ENCODE results near the gene PCNA.
"Not testable (repeated sequence)": the region's sequence is repeated elsewhere in the genome, so short reads cannot be mapped to it uniquely, and the experiment has no call there.

PCNA gene

DNA sequence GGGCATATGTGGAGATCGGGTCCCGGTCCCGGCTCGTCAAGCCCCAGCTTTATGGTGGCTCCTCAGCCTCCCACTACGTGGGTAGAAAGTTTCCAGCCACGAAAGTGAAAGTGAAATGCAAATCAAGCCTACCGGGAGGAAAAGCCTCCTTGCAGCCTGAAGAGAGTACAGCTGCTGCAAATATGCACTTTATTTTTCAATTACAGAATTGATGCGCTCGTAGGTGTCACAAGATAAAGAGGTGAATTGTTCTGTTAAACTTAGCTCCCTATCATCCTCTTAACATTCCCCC is 373 bp upstream of the PCNA start:
- peak overlapping the region; percentile 63 for H3K27ac ChIP-seq (ENCODE audit: low read depth, low read length)
- peaks cover 23% of the 10 kb centered on the region for H3K36me3 ChIP-seq (ENCODE audit: insufficient read depth, low read length)
- peaks cover 37% of the 10 kb centered on the region for H3K79me2 ChIP-seq (ENCODE audit: control insufficient read depth, insufficient read depth, low read length, unreplicated experiment)
- peak overlapping the region; percentile 35 for H2AFZ ChIP-seq (ENCODE audit: low read length, unreplicated experiment)
- peak overlapping the region; percentile 83 for H3K4me3 ChIP-seq (ENCODE audit: low read depth, low read length)
- peaks cover 10% of the 10 kb centered on the region for H3K4me1 ChIP-seq (ENCODE audit: control insufficient read depth, insufficient read depth, low read length, unreplicated experiment)
- no peaks in the 10 kb centered on the region for H3K27me3 ChIP-seq (ENCODE audit: insufficient read depth, low read length)

DNA sequence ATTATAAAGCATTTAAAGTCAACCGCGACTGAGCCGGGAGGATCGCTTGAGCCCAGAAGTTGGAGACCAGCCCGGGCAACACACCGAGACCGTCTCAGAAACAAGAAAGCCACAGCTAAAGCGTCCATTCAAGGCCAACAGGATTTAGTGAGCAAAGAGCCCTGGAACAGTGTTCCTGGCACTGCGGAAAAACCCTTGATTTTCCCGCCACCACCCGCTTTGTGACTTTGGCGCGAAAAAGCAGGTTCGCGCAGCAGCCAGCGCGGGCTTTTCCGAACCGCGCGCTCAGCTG is 669 bp downstream of the PCNA start:
- peak overlapping the region; percentile 65 for H3K27ac ChIP-seq (ENCODE audit: low read depth, low read length)
- no peak overlapping the region for H2AFZ ChIP-seq (ENCODE audit: low read length, unreplicated experiment)
- H3K79me2 ChIP-seq (ENCODE audit: control insufficient read depth, insufficient read depth, low read length, unreplicated experiment) = peaks cover 37% of the 10 kb centered on the region
- H3K4me3 ChIP-seq (ENCODE audit: low read depth, low read length) = peak overlapping the region; percentile 83
- peaks cover 10% of the 10 kb centered on the region for H3K4me1 ChIP-seq (ENCODE audit: control insufficient read depth, insufficient read depth, low read length, unreplicated experiment)
- no peaks in the 10 kb centered on the region for H3K27me3 ChIP-seq (ENCODE audit: insufficient read depth, low read length)
- peaks cover 26% of the 10 kb centered on the region for H3K36me3 ChIP-seq (ENCODE audit: insufficient read depth, low read length)

DNA sequence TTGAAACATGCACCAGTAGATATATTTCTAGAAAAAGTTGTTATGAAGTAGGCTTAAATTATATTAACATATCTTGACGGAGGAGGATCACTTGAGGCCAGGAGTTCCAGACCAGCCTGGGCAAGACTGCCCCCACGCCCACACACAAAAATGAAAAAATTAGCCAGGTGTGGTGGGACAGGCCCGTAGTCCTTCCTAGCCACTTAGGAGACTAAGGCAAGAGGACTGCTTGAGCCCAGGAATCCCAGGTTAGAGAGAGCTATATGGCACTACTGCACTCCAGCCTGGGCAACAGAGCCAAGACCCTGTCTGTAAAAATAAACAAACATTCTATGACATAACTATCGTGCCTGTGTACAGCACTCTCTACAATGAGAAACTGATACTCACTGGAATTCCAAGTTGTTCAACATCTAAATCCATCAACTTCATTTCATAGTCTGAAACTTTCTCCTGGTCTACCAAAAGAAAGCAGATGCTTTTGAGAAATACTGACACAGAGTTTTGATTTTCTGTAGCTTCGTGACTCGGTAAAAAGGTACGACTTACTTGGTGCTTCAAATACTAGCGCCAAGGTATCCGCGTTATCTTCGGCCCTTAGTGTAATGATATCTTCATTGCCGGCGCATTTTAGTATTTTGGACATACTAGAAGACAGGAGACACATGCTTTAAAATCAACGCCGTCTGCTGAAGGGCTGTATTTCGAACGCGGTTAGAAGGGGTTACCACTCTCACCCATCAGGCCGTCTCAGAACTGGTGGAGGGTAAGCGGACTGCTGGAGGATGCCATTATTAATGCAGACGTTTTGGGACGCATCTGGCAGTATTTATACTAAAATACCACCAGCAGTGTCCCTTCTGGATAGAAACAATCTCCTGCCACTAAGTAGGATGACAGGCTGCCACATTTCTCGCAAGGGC is 1.3 kb downstream of the PCNA start:
- Histone ChIP-seq H3K4me3 (ENCODE audit: low read depth, low read length) (peak overlapping the region; percentile 83), H3K36me3 (ENCODE audit: insufficient read depth, low read length) (peaks cover 26% of the 10 kb centered on the region), H3K27ac (ENCODE audit: low read depth, low read length) (peak overlapping the region; percentile 65), H3K27me3 (ENCODE audit: insufficient read depth, low read length) (no peaks in the 10 kb centered on the region), H3K79me2 (ENCODE audit: control insufficient read depth, insufficient read depth, low read length, unreplicated experiment) (peaks cover 37% of the 10 kb centered on the region), H3K4me1 (ENCODE audit: control insufficient read depth, insufficient read depth, low read length, unreplicated experiment) (peaks cover 13% of the 10 kb centered on the region), H2AFZ (ENCODE audit: low read length, unreplicated experiment) (no peak overlapping the region)

DNA sequence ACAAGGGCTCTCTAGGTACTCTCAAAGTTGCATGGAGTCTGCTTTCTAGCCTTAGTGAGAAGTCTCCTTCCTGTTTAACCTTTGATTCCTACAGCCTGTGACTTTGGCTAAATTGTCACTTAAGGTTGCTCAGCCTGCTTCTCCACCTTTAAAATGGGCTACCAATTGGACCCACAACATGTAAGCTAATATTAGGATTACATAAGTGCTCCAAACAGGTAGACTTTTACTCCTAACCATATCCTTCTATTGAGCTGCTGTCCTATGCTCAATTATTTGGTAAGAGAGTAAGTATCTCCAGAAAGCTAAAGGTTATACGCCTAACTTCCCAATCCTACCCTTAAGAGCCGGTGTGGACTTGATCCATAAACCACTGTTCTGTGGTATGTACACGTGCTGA is 2.9 kb downstream of the PCNA start:
- H3K27me3 ChIP-seq (ENCODE audit: insufficient read depth, low read length) = no peaks in the 10 kb centered on the region
- peaks cover 16% of the 10 kb centered on the region for H3K4me1 ChIP-seq (ENCODE audit: control insufficient read depth, insufficient read depth, low read length, unreplicated experiment)
- H3K79me2 ChIP-seq (ENCODE audit: control insufficient read depth, insufficient read depth, low read length, unreplicated experiment) = peaks cover 45% of the 10 kb centered on the region
- H3K27ac ChIP-seq (ENCODE audit: low read depth, low read length) = no peak overlapping the region
- H3K36me3 ChIP-seq (ENCODE audit: insufficient read depth, low read length) = peaks cover 26% of the 10 kb centered on the region
- peak overlapping the region; percentile 83 for H3K4me3 ChIP-seq (ENCODE audit: low read depth, low read length)
- no peak overlapping the region for H2AFZ ChIP-seq (ENCODE audit: low read length, unreplicated experiment)

DNA sequence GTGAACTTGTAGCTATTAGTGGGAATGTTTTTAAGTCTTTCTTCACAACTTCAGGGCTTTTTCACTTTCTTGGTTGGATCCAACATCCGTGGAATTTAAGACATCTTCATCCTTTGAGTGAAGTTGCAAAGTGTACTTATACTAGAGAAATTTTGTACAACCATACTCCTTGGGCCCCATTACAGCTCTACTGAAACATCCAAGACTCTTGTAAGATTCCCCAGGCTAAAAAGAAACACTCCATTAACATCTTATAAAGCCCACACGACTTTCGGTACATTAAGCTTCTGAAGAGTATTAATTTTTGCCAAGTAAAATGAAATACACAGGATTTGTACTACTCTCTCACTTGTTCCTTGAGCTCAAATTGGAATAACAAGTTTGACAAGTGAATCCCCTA is 5.4 kb downstream of the PCNA start:
- H3K4me1 ChIP-seq (ENCODE audit: control insufficient read depth, insufficient read depth, low read length, unreplicated experiment) = peaks cover 17% of the 10 kb centered on the region
- no peak overlapping the region for H3K4me3 ChIP-seq (ENCODE audit: low read depth, low read length)

DNA sequence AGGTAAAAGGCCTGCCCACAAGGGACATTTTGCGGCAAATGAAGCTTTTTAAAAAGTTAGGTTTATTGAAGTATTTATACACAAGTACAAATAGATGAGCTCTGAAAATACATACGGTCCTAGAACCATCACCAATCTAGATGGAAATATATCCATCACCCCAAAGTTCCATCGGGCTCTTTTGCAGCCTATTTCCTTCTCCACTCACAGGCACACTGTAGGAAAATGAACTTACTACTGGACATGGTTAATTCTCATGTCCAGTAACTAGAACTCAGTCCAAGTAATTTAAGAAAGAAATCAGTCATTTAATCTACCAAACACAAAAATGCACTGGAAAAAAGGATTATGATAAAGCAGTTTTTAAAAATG is 6.2 kb downstream of the PCNA start:
- H3K4me3 ChIP-seq (ENCODE audit: low read depth, low read length) = peak overlapping the region; percentile 97
- H3K27ac ChIP-seq (ENCODE audit: low read depth, low read length) = peak overlapping the region; percentile 86
- no peaks in the 10 kb centered on the region for H3K27me3 ChIP-seq (ENCODE audit: insufficient read depth, low read length)
- peaks cover 33% of the 10 kb centered on the region for H3K36me3 ChIP-seq (ENCODE audit: insufficient read depth, low read length)
- peak overlapping the region; percentile 74 for H2AFZ ChIP-seq (ENCODE audit: low read length, unreplicated experiment)
- peaks cover 38% of the 10 kb centered on the region for H3K79me2 ChIP-seq (ENCODE audit: control insufficient read depth, insufficient read depth, low read length, unreplicated experiment)
- peaks cover 17% of the 10 kb centered on the region for H3K4me1 ChIP-seq (ENCODE audit: control insufficient read depth, insufficient read depth, low read length, unreplicated experiment)

More for the DNA sequence above, 5.4 kb downstream of the PCNA start:
- peaks cover 46% of the 10 kb centered on the region for H3K79me2 ChIP-seq (ENCODE audit: control insufficient read depth, insufficient read depth, low read length, unreplicated experiment)
- H3K27ac ChIP-seq (ENCODE audit: low read depth, low read length) = peak overlapping the region; percentile 23; the same call in 1 of the 2 replicates
- peaks cover 29% of the 10 kb centered on the region for H3K36me3 ChIP-seq (ENCODE audit: insufficient read depth, low read length)
- no peak overlapping the region for H2AFZ ChIP-seq (ENCODE audit: low read length, unreplicated experiment)
- no peaks in the 10 kb centered on the region for H3K27me3 ChIP-seq (ENCODE audit: insufficient read depth, low read length)

DNA sequence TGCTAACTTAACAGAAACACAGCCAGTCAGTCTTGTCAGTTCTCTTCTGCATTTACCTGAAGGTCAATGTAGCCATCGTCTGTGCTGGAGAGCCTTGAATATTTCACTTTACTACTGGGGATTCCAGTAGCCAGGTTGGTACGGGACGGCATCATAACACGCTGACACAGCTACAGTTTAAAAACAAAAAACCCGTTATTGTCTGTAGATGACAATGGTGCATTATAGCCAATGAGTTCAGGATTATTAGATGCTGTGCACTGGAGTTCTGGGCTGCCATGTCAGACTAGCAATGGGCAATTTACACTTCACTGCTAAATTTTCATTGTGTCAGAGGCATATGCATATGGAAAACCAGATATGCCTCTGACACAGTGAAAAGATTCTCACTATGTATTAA is 10.5 kb downstream of the PCNA start:
- no peak overlapping the region for H2AFZ ChIP-seq (ENCODE audit: low read length, unreplicated experiment)
- H3K27ac ChIP-seq (ENCODE audit: low read depth, low read length) = no peak overlapping the region
- peaks cover 14% of the 10 kb centered on the region for H3K36me3 ChIP-seq (ENCODE audit: insufficient read depth, low read length)
- H3K79me2 ChIP-seq (ENCODE audit: control insufficient read depth, insufficient read depth, low read length, unreplicated experiment) = peaks cover 12% of the 10 kb centered on the region
- peaks cover 8% of the 10 kb centered on the region for H3K4me1 ChIP-seq (ENCODE audit: control insufficient read depth, insufficient read depth, low read length, unreplicated experiment)
- H3K27me3 ChIP-seq (ENCODE audit: insufficient read depth, low read length) = no peaks in the 10 kb centered on the region
- H3K4me3 ChIP-seq (ENCODE audit: low read depth, low read length) = no peak overlapping the region

DNA sequence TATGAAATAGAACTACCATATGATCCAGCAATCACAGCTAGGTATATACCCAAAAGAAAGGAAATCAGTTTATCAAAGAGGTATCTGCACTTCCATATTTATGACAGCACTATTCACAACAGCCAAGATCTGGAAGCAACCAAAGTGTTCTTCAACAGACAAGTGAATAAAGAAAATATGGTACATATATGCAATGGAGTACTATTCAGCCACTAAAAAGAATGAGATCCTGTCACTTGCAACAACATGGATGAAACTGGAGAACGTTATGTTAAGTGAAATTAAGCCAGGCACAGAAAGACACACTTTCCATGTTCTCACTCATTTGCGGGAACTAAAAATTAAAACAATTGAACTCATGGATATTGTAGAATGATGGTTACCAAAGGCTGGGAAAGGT is 15.3 kb downstream of the PCNA start:
- H3K27me3 ChIP-seq (ENCODE audit: insufficient read depth, low read length) = no peaks in the 10 kb centered on the region
- H2AFZ ChIP-seq (ENCODE audit: low read length, unreplicated experiment) = no peak overlapping the region
- peaks cover 24% of the 10 kb centered on the region for H3K36me3 ChIP-seq (ENCODE audit: insufficient read depth, low read length)
- H3K79me2 ChIP-seq (ENCODE audit: control insufficient read depth, insufficient read depth, low read length, unreplicated experiment) = no peaks in the 10 kb centered on the region
- H3K27ac ChIP-seq (ENCODE audit: low read depth, low read length) = no peak overlapping the region
- H3K4me1 ChIP-seq (ENCODE audit: control insufficient read depth, insufficient read depth, low read length, unreplicated experiment) = no peaks in the 10 kb centered on the region
- no peak overlapping the region for H3K4me3 ChIP-seq (ENCODE audit: low read depth, low read length)

DNA sequence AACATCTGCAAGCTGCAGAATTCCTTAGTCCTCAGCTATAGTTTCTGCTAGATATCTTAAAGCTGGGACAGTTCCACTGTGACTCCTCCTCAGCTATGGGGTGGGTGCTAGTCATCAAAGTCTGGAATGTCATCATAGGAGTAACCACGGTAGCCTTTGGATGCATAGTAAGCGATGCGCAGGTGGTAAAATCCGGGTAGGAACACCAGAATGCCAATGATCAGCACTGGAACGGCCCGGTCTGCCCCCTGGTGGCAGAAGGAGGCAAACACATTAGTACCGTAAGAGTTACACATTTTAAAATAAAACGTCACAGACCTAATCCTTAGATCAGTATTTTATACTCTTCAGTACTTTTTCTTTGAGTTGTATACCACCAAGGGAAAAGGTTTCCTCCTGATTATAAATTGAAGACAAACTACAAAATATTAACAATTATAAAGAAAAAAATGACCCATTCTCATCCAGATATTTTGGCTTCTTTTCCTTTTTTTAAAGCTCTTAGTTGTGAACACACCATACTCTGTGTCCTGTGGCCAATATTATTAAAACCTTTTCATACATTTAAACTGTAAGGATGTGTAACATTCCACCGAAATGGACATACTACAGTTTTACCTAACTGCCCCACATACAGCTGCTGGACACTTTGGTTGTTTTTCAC is 18.9 kb downstream of the PCNA start:
- no peak overlapping the region for H3K27ac ChIP-seq (ENCODE audit: low read depth, low read length)

DNA sequence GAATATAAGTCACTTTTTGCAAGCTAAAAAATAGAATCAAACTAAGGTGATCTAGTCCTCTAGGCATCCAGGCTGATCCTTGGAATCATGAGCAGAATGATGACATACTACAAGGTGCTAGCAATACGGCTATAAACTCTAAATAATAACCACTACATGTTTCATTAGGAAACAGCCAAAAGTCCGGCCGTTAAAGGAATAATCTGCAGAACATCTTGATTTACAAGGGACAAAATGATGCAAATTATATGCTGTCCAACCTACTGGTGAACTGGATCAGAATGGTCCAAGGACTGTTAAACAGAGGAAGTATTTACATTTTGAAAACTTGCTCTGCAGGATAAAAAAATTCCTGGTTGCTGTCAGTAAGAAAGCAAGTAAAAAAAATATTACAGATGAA is 19.8 kb downstream of the PCNA start:
- H3K4me1 ChIP-seq (ENCODE audit: control insufficient read depth, insufficient read depth, low read length, unreplicated experiment); H3K27me3 ChIP-seq (ENCODE audit: insufficient read depth, low read length); H3K79me2 ChIP-seq (ENCODE audit: control insufficient read depth, insufficient read depth, low read length, unreplicated experiment); H3K4me3 ChIP-seq (ENCODE audit: low read depth, low read length); H3K27ac ChIP-seq (ENCODE audit: low read depth, low read length); H2AFZ ChIP-seq (ENCODE audit: low read length, unreplicated experiment): not testable (repeated sequence)
- H3K36me3 ChIP-seq (ENCODE audit: insufficient read depth, low read length) = peaks cover 35% of the 10 kb centered on the region

More for the DNA sequence above, 18.9 kb downstream of the PCNA start:
- peaks cover 35% of the 10 kb centered on the region for H3K36me3 ChIP-seq (ENCODE audit: insufficient read depth, low read length)
- no peak overlapping the region for H3K4me3 ChIP-seq (ENCODE audit: low read depth, low read length)
- H3K4me1 ChIP-seq (ENCODE audit: control insufficient read depth, insufficient read depth, low read length, unreplicated experiment) = no peaks in the 10 kb centered on the region
- H2AFZ ChIP-seq (ENCODE audit: low read length, unreplicated experiment) = no peak overlapping the region
- H3K79me2 ChIP-seq (ENCODE audit: control insufficient read depth, insufficient read depth, low read length, unreplicated experiment) = no peaks in the 10 kb centered on the region
- H3K27me3 ChIP-seq (ENCODE audit: insufficient read depth, low read length) = no peaks in the 10 kb centered on the region

DNA sequence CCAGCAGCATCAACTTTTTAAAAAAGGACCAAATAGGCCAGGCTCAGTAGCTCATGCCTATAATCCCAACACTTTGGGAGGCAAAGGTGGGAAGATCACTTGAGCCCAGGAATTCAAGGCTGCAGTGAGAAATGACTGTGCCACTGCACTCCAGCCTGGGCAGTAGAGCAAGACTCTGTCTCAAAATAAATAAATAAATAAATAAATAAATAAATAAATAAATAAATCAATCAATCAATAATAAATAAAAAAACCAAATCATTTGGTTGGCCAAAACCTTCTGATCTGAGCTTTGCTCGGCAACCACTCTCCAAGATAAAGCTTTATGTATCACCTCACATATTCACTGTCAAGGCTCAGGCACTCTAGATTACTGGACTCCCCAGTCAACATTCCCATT is 20.7 kb downstream of the PCNA start:
- H3K36me3 ChIP-seq (ENCODE audit: insufficient read depth, low read length) = peaks cover 29% of the 10 kb centered on the region
- not testable (repeated sequence) for H3K4me1 ChIP-seq (ENCODE audit: control insufficient read depth, insufficient read depth, low read length, unreplicated experiment); H3K79me2 ChIP-seq (ENCODE audit: control insufficient read depth, insufficient read depth, low read length, unreplicated experiment)

More for the DNA sequence above, 20.7 kb downstream of the PCNA start:
- not testable (repeated sequence) for H3K27ac ChIP-seq (ENCODE audit: low read depth, low read length); H2AFZ ChIP-seq (ENCODE audit: low read length, unreplicated experiment); H3K4me3 ChIP-seq (ENCODE audit: low read depth, low read length); H3K27me3 ChIP-seq (ENCODE audit: insufficient read depth, low read length)

Data from ACC112 (cell line).